ENCODE measurements around the gene VPS13D.

VPS13D gene

DNA sequence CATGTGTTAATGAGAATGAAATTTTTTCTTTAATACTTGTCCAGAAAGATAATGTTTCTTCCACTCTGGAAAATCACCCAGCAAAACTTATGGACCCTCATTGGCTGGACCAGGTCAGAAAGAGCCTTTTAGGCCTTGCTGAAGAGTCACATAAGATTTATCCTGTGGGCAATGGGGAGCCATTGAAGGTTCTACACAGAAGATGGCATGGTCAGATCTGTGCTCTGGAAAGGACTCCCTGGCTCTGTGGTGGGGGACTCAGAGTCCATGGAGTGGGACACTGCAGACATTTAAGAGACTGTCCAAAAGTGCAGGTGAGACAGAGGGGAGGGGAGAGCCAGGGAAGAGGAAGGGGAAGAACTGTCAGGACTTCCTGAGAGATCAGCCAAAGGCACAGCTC, 321.8 kb downstream of the VPS13D start:
- H3K4me2 ChIP-seq (ENCODE audit: low read length): no peak overlapping the region
- H4K20me1 ChIP-seq (ENCODE audit: control insufficient read depth, insufficient read depth, low read depth, low read length): no peaks in the 10 kb centered on the region
- H3K36me3 ChIP-seq (ENCODE audit: control insufficient read depth, low read length): no peaks in the 10 kb centered on the region
- H3K79me2 ChIP-seq (ENCODE audit: control insufficient read depth, low read length): no peaks in the 10 kb centered on the region
- no peaks in the 10 kb centered on the region for H3K9me2 ChIP-seq (replicated peaks; ENCODE audit: control insufficient read depth, low read length)
- no peaks in the 10 kb centered on the region for H3F3A ChIP-seq (ENCODE audit: control insufficient read depth, insufficient read depth)
- H3K27me3 ChIP-seq (ENCODE audit: control insufficient read depth, low read length): no peaks in the 10 kb centered on the region
- no peaks in the 10 kb centered on the region for H3K4me1 ChIP-seq (ENCODE audit: control insufficient read depth, low read length)
- no peak overlapping the region for H3K4me3 ChIP-seq (ENCODE audit: low read length)
- TF ChIP-seq, protein P1, sequence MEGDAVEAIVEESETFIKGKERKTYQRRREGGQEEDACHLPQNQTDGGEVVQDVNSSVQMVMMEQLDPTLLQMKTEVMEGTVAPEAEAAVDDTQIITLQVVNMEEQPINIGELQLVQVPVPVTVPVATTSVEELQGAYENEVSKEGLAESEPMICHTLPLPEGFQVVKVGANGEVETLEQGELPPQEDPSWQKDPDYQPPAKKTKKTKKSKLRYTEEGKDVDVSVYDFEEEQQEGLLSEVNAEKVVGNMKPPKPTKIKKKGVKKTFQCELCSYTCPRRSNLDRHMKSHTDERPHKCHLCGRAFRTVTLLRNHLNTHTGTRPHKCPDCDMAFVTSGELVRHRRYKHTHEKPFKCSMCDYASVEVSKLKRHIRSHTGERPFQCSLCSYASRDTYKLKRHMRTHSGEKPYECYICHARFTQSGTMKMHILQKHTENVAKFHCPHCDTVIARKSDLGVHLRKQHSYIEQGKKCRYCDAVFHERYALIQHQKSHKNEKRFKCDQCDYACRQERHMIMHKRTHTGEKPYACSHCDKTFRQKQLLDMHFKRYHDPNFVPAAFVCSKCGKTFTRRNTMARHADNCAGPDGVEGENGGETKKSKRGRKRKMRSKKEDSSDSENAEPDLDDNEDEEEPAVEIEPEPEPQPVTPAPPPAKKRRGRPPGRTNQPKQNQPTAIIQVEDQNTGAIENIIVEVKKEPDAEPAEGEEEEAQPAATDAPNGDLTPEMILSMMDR (IDR thresholded peaks at IDR 0.05; ENCODE audit: low read depth, low read length, poor library complexity, severe bottlenecking): no peak
- no peaks in the 10 kb centered on the region for H3K9me3 ChIP-seq (ENCODE audit: control insufficient read depth, insufficient read depth, low read length)
- H3K27ac ChIP-seq (ENCODE audit: low read depth, low read length): no peak overlapping the region

DNA sequence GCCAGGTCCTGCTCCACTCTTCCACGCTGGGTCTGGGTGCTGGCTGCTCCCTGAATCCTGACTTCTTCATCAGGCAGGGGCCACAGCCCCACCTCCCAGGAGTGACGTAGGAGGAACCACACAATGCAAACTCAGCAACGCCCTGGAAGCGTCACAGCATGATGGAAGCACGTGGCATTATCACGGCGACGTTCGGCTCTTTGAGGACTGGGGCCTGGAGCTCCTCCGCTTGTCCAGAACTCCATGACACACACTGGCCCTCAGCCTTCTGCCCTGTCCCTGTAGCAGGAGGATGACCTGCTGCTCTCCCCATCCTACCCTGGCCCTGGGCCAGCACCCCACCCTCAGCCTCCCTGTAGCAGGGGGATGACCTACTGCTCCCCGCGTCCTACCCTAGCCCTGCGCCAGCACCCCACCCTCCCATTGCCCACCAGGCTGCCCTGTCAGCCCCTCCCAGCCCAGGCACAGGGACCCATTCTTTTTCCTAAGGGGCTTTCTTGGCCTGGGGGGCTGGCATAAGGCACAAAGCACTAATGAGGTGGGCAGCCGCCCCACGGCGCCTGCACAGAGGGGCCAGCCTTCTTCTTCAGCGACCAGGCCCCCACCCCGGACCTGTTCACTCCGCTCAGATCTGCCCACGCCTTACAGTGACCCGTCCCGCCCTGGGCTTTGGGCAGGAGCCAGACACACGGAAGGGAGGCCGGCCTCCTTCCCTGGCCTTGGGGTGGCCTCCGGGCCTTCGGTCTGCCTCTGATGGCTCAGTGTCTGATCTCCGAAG, 322.5 kb downstream of the VPS13D start:
- H3F3A ChIP-seq (ENCODE audit: control insufficient read depth, insufficient read depth): no peaks in the 10 kb centered on the region
- TF ChIP-seq, protein P1 (IDR thresholded peaks at IDR 0.05; ENCODE audit: low read depth, low read length, poor library complexity, severe bottlenecking): no peak
- no peak for TF ChIP-seq EZH2phosphoT487 (IDR thresholded peaks at IDR 0.05; ENCODE audit: borderline replicate concordance, low read length)
- no peaks in the 10 kb centered on the region for H3K36me3 ChIP-seq (ENCODE audit: control insufficient read depth, low read length)
- H3K79me2 ChIP-seq (ENCODE audit: control insufficient read depth, low read length): no peaks in the 10 kb centered on the region
- no peaks in the 10 kb centered on the region for H3K4me1 ChIP-seq (ENCODE audit: control insufficient read depth, low read length)
- H3K4me3 ChIP-seq (ENCODE audit: low read length): no peak overlapping the region
- no peaks in the 10 kb centered on the region for H3K27me3 ChIP-seq (ENCODE audit: control insufficient read depth, low read length)
- H3K27ac ChIP-seq (ENCODE audit: low read depth, low read length): no peak overlapping the region
- no peaks in the 10 kb centered on the region for H4K20me1 ChIP-seq (ENCODE audit: control insufficient read depth, insufficient read depth, low read depth, low read length)
- no peak overlapping the region for H3K4me2 ChIP-seq (ENCODE audit: low read length)
- H3K9me2 ChIP-seq (replicated peaks; ENCODE audit: control insufficient read depth, low read length): no peaks in the 10 kb centered on the region
- H3K9me3 ChIP-seq (ENCODE audit: control insufficient read depth, insufficient read depth, low read length): no peaks in the 10 kb centered on the region

DNA sequence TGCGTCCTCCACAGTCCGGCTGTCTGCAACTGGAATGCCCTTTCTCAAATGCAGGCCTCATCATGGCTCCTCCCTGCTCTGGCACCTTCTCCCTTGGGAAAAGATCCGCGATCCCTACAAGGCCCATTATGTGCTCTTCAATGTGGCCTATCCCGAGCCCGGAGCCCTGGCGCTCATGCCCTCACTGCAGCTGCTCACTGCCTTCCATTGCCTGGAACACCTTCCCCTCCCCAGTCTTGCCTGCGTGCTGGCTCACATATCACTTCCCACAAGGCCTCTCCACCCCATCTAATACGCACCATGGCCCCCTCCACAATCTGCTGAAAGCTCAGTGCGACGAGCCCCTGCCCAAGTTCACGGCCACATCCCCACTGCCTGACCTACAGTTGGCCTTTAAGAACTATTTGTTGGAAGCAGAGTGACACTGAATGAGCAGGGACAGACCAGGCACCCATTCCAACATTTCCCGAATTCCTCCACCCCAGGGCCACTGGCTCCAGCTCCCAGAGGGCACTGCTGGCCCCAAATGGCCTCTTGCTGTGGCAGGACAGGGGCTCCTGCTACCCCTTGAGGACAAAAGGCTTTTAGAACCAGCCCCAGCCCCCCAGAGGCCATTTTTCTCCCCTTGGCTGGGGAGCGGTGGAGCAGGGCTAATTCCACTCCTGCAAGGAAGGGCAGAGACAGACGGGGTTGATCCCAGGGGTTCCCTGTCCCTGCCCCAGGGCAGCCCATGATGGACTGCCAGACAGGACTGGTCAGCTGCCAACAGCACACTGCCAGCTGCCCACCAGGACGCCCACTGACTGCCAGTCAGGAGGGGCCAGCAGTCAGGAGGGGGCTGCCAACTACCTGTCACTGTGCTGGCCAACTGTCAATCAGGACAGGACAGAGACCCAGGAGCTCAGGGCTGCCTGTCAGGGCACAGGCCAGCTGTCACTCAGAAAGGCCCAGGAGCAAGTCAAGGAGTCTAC, 323.4 kb downstream of the VPS13D start:
- H3K4me2 ChIP-seq (ENCODE audit: low read length): no peak overlapping the region
- H3K79me2 ChIP-seq (ENCODE audit: control insufficient read depth, low read length): no peaks in the 10 kb centered on the region
- H3K36me3 ChIP-seq (ENCODE audit: control insufficient read depth, low read length): no peaks in the 10 kb centered on the region
- H3K27ac ChIP-seq (ENCODE audit: low read depth, low read length): no peak overlapping the region
- no peak for TF ChIP-seq EZH2phosphoT487 (IDR thresholded peaks at IDR 0.05; ENCODE audit: borderline replicate concordance, low read length)
- TF ChIP-seq, protein P1 (IDR thresholded peaks at IDR 0.05; ENCODE audit: low read depth, low read length, poor library complexity, severe bottlenecking): no peak
- H3K9me3 ChIP-seq (ENCODE audit: control insufficient read depth, insufficient read depth, low read length): no peaks in the 10 kb centered on the region
- H3K4me3 ChIP-seq (ENCODE audit: low read length): no peak overlapping the region
- H3K9me2 ChIP-seq (replicated peaks; ENCODE audit: control insufficient read depth, low read length): no peaks in the 10 kb centered on the region
- no peaks in the 10 kb centered on the region for H3K27me3 ChIP-seq (ENCODE audit: control insufficient read depth, low read length)
- H4K20me1 ChIP-seq (ENCODE audit: control insufficient read depth, insufficient read depth, low read depth, low read length): no peaks in the 10 kb centered on the region
- no peaks in the 10 kb centered on the region for H3K4me1 ChIP-seq (ENCODE audit: control insufficient read depth, low read length)
- H3F3A ChIP-seq (ENCODE audit: control insufficient read depth, insufficient read depth): no peaks in the 10 kb centered on the region

Measured in DOHH2 (cell line).